GM19043 (cell line): ENCODE data around the gene JPT2.
"Not testable (repeated sequence)": the region's sequence is repeated elsewhere in the genome, so short reads cannot be mapped to it uniquely, and the experiment has no call there.

ENCODE experiments used
- ATAC-seq: cut with Tn5 transposase; IDR thresholded peaks from one replicate; pipeline ENCODE4 v1.9.1; 2021; ENCODE audit warnings: low read depth; ENCODE audit not compliant: unreplicated experiment

JPT2 gene

DNA sequence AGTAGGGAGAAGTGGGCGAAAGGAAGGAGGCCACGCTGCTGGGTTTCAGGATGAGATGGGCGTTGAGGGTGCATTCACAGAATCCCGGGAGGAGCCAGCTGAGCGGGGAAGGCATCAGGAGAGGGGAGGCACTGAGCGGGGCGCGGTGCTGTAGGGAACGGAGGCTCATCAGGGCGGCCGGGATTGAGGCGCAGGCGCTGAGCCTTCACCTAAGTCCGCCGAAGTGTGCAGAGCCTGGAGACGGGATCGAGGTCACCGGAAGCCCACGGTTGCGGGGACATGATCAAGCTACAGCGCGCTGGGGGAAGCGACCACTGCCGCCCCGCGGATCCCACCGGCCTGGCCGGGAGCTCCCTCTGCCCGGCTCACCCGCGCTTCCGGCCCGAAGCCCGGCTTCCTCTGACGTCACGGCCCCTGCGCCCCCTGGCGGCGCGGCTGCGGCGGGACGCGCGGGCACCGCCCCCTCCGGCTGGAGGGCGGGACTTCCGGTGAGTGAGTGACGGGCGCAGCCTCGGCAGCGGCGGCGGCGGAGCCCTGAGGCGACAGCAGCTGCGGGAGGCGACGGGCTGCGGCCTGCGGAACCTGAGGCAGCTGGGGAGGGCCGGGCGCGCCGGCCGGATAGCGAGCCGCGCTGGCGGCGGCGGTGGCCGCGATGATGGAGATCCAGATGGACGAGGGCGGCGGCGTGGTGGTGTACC is 27.8 kb downstream of the JPT2 start, which contains the start of gene MAPK8IP3:
TSS of gene MAPK8IP3 (plus strand) at position 508 of the 698 bp plus-strand sequence. CDS start at position 653, 145 bp downstream.
- peak; percentile 76 for ATAC-seq

DNA sequence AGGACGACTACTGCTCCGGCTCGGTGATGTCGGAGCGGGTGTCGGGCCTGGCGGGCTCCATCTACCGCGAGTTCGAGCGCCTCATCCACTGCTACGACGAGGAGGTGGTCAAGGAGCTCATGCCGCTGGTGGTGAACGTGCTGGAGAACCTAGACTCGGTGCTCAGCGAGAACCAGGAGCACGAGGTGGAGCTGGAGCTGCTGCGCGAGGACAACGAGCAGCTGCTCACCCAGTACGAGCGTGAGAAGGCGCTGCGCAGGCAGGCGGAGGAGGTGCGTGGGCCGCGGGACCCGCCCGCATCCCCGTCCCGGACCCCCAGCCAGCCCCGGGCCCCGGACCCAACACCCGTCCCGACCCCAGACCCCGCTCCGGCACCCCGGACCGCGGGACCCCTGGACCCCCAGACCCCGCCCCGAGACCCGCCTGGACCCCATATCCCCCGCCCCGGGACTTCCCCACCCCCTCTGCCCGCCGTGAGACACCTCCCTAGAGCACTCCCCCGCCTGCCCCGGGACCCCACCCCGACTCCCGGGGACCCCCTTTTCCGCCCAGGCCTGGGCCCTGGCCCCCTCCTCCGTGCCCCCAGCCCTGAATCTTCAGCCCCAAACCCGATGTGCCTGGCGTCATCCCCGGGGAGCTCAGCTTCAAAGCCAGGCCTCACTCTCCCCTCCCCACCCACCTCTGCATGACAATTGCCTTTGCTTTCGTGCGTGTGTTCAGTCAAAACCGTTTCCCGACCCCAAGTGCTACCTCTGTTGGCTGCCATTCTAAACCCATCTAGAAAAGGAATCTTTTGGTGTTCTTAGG is 28.5 kb downstream of the JPT2 start:
- ATAC-seq, result peak; percentile 14

DNA sequence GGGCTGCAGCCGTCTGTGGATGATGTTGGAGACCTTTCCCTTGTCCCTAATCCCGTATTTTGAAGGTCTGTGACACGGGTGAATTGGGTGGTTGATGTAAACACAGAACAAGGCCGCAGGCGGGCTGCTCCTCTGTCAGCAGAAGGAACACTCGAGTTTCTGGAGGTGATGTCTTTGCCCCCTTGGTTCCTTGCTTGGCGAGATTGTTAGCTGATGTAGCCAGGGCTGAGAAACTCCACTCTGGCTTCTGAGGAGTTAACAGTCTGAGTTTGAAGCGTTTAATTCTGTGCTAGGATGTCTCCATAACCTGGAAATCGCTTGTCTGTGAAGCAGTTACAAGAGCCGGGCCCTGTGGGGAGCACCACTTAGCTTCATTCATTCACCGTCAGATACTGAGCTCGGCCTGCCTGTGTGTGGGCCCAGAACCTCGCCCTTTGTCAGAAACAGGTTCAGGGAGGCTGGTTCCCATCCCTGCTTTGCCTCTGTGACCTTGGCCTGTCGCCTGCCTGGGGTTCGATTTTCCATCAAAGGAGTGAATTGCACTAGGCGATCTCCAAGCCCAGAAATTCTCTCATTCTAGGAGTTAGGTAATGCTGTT is 29.2 kb downstream of the JPT2 start:
- no peak for ATAC-seq

GRCh38 chr16:1708083-1708767 is 30.1 kb downstream of the JPT2 start:
- ATAC-seq, result no peak

DNA sequence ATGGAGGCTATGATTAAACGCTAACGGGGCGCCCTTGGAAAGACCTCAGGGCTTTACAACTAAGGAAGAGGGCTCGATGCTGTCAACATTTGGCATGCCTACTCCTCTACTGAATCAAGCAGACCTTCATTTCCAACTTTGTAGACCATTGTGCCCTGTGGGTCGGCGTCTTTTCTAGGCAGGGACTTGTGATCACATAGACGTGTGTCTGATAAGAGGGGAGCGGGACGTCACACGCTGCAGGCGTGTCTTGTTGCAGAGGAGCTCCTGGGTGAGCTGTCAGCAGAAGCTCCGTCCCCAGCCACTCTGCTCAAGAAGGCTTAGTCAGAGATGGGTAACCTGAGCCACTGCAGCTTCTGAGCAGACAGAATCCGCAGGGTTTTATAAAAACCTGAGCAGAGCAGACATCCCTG is 30.7 kb downstream of the JPT2 start:
- no peak for ATAC-seq

- ATAC-seq, result no peak
These were observed 31.3 kb downstream of the JPT2 start for GRCh38 chr16:1709356-1709755.

DNA sequence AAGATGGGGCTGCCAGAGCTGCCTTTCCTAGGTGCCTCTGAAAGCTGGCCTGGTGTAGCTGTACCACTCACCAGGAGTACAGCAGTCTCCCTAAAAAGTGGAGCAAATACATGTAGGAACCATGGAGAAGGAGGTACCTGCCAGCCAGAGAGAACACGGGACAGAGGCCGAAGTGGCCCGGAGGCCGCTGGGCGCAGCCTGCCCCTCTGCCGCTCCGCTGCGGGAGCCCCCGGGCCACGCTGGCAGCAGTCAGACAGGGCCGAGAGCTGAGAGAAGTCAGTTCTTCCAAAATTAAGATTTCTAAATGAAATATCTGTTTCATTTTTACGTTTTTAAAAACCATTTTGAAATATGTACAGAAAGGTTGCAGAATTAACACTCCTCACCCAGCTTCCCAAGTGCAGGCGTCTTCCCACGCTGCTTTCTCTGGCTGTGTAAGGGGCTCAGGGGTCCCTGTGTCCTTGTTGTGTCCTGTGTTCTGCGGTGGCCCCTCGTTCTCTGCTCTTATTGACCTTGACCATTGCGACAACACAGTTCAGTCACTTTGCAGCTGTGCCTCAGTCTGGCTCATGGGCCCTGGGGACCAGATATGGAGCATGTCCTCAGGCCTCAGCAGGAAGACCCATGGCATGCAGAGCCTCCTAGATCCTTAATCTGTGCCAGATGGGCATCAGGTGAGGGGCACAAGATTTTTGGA is 32.9 kb downstream of the JPT2 start:
- no peak for ATAC-seq

- no peak for ATAC-seq
These were observed 34.7 kb downstream of the JPT2 start for GRCh38 chr16:1712791-1713261.

DNA sequence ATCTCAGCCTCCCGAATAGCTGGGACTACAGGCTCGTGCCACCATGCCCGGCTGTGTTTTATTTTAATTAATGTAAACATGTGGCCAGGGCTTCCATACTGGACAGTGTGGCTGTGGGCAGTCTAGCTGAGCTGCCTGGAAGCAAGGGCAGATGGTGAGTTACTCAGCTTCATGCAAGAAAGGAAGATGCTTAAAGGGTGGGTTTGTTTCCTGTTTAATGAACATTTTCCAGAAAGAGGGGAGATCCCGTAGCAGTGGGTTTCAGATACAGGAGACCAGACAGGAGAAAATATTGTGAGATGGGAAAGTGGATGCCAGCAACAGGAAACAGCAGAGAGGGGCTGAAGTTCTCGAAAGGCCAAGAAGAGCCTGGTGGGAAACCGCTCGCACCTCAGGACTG is 35.3 kb downstream of the JPT2 start:
- no peak for ATAC-seq

GRCh38 chr16:1713933-1714332 is 35.9 kb downstream of the JPT2 start:
- no peak for ATAC-seq

DNA sequence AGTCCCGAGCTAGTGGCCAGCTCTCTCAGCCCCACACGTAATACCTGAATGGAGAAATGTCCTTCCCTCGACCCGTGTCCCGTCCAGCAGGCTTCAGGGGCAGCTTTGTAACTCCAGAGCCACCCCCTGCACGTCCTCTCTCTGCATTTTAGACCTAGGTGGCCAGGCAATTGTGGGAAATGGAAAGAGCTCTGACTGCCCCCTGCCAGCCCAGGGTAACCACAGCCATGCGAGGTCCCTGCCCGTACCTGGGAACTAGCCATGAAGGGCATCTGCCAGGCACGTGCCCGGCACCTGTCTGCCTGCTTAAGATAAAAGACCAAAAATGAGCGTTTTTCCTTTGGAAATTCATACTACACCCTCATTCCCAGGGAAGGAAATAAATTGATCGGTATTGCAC is 37.1 kb downstream of the JPT2 start:
- no peak for ATAC-seq

DNA sequence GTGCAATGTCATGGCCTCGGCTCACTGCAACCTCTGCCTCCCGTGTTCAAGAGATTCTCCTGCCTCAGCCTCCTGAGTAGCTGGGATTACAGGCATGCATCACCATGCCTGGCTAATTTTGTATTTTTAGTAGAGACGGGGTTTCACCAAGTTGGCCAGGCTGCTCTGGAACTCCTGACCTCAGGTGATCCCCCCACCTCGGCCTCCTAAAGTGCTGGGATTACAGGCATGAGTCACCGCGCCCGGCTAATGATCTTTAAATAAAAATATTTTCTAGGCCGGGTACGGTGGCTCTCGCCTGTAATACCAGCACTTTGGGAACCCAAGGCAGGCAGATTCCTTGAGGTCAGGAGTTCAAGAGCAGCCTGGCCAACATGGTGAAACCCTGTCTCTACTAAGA is 40.2 kb downstream of the JPT2 start:
- not testable (repeated sequence) for ATAC-seq

GRCh38 chr16:1719559-1720229 is 41.6 kb downstream of the JPT2 start:
- not testable (repeated sequence) for ATAC-seq

GRCh38 chr16:1721372-1721771 is 43.3 kb downstream of the JPT2 start:
- ATAC-seq, result no peak

GRCh38 chr16:1723450-1724147 is 45.5 kb downstream of the JPT2 start:
- ATAC-seq, result no peak

GRCh38 chr16:1724491-1724890 is 46.4 kb downstream of the JPT2 start:
- ATAC-seq, result no peak

GRCh38 chr16:1726661-1727502 is 48.8 kb downstream of the JPT2 start:
- ATAC-seq, result no peak
